Measurements from ENCODE around the gene CNOT11.
"Not testable (repeated sequence)": the region's sequence is repeated elsewhere in the genome, so short reads cannot be mapped to it uniquely, and the experiment has no call there.

Gene CNOT11

GRCh38 chr2:101310090-101310833 is 57.6 kb downstream of the CNOT11 start:
- DNase-seq (ENCODE audit: low read depth), result no peak

- DNase-seq (ENCODE audit: low read depth), result no peak
Observed at GRCh38 chr2:101310834-101311695, 58.4 kb downstream of the CNOT11 start.

DNA sequence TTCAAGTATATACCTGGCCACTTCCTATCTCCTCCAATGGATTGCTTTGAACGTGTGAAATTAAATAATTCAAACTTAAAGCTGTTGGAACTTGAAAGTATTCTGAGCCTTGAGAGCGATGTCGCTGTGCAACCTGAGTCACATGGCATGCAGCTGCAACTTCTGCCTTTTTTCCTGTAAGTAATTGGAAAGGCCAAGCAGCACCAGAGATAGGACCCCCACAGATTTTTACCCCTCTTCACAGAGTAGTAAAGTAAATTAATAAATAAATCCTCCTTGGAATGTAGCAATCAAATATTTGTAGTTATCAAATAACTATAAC is 59.0 kb downstream of the CNOT11 start:
- no peak for DNase-seq (ENCODE audit: low read depth)

DNA sequence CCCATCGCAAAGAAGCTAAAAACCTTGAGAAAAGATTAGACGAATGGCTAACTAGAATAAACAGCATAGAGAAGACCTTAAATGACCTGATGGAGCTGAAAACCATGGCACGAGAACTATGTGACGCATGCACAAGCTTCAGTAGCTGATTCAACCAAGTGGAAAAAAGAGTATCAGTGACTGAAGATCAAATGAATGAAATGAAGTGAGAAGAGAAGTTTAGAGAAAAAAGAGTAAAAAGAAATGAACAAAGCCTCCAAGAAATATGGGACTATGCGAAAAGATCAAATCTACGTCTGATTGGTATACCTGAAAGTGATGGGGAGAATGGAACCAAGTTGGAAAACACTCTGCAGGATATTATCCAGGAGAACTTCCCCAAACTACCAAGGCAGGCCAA is 63.9 kb downstream of the CNOT11 start:
- not testable (repeated sequence) for DNase-seq (ENCODE audit: low read depth)

Data from activated T-helper 9 cell treated with anti-CD3 and anti-CD28 coated beads, Interleukin-2, amount 50 U/mL, for 16 hours (primary cell).